HS-5 (cell line): Measurements from ENCODE around the gene EMILIN2.

Experiments
- DNase-seq: peaks from one replicate; pipeline ENCODE4 v3.0.0-alpha.2; 2012; ENCODE audit warnings: low read depth

EMILIN2 gene

GRCh38 chr18:2916184-2916583 lies 69.4 kb downstream of the EMILIN2 start:
- no peak for DNase-seq

- no peak for DNase-seq
Observed at GRCh38 chr18:2917259-2918047, 70.6 kb downstream of the EMILIN2 start.

GRCh38 chr18:2918761-2919550 lies 72.2 kb downstream of the EMILIN2 start:
- no peak for DNase-seq

- DNase-seq = no peak
Observed at GRCh38 chr18:2919600-2919999, 72.8 kb downstream of the EMILIN2 start.

- no peak for DNase-seq
Observed at GRCh38 chr18:2920027-2920426, 73.2 kb downstream of the EMILIN2 start.

- no peak for DNase-seq
Observed at GRCh38 chr18:2920546-2921343, 73.9 kb downstream of the EMILIN2 start.

GRCh38 chr18:2921778-2922177 lies 75.0 kb downstream of the EMILIN2 start:
- DNase-seq = no peak

- DNase-seq = no peak
Observed at GRCh38 chr18:2923464-2923863, 76.7 kb downstream of the EMILIN2 start.

GRCh38 chr18:2924920-2925319 lies 78.1 kb downstream of the EMILIN2 start:
- no peak for DNase-seq

- DNase-seq = no peak
Observed at GRCh38 chr18:2926528-2926927, 79.7 kb downstream of the EMILIN2 start.

- DNase-seq = no peak
Observed at GRCh38 chr18:2927745-2928144, 80.9 kb downstream of the EMILIN2 start.

GRCh38 chr18:2932247-2933181 lies 85.7 kb downstream of the EMILIN2 start:
- DNase-seq = peak; percentile 35

GRCh38 chr18:2933995-2934394 lies 87.2 kb downstream of the EMILIN2 start:
- DNase-seq = no peak

GRCh38 chr18:2935438-2936192 lies 88.8 kb downstream of the EMILIN2 start:
- DNase-seq = no peak

GRCh38 chr18:2939317-2939716 lies 92.5 kb downstream of the EMILIN2 start:
- no peak for DNase-seq

- DNase-seq = no peak
Observed at GRCh38 chr18:2948038-2948437, 101.2 kb downstream of the EMILIN2 start.

GRCh38 chr18:2952605-2953004 lies 105.8 kb downstream of the EMILIN2 start:
- no peak for DNase-seq

GRCh38 chr18:2953935-2954653 lies 107.3 kb downstream of the EMILIN2 start:
- DNase-seq = no peak

GRCh38 chr18:2954869-2955645 lies 108.3 kb downstream of the EMILIN2 start:
- DNase-seq = no peak
